Hepatocyte (in vitro differentiated cells): ENCODE measurements around the gene GRIK2. TPM values are rescaled to one million over a fixed set of nuclear protein-coding genes. Genes with fewer than 3 reads are reported as not detected.

Experiments used
- DNase-seq: peaks from one replicate; pipeline ENCODE4 v3.0.0-alpha.2; 2016; ENCODE audit warnings: low spot score
- H2AFZ ChIP-seq: fragments of 200-600 bp; sonication (generic); 2 replicates; pipeline ENCODE4 v1.6.0; 2016; ENCODE audit warnings: antibody characterized with exemption, mild to moderate bottlenecking
- H3K27ac ChIP-seq: fragments of 200-600 bp; sonication (generic); 2 replicates; pipeline ENCODE4 v1.5.1; 2016; ENCODE audit warnings: mild to moderate bottlenecking
- H3K27me3 ChIP-seq: fragments of 200-600 bp; sonication (generic); 2 replicates; pipeline ENCODE4 v1.6.1; 2016
- H3K36me3 ChIP-seq: fragments of 200-600 bp; sonication (generic); replicated peaks from 2 replicates; pipeline ENCODE4 v1.5.1; 2016; ENCODE audit warnings: low read depth; ENCODE audit not compliant: insufficient read depth
- H3K4me1 ChIP-seq: fragments of 200-600 bp; sonication (generic); 2 replicates; pipeline ENCODE4 v1.5.1; 2016; ENCODE audit warnings: mild to moderate bottlenecking, moderate library complexity; ENCODE audit not compliant: insufficient read depth
- H3K4me2 ChIP-seq: fragments of 200-600 bp; sonication (generic); 2 replicates; pipeline ENCODE4 v1.6.0; 2016
- H3K4me3 ChIP-seq: fragments of 200-600 bp; sonication (generic); 2 replicates; pipeline ENCODE4 v1.5.1; 2016; ENCODE audit warnings: mild to moderate bottlenecking
- H3K79me2 ChIP-seq: fragments of 200-600 bp; sonication (generic); 2 replicates; pipeline ENCODE4 v1.6.0; 2017; ENCODE audit warnings: mild to moderate bottlenecking
- H3K9me2 ChIP-seq: fragments of 200-600 bp; sonication (generic); replicated peaks from 2 replicates; pipeline ENCODE4 v1.6.0; 2017; ENCODE audit warnings: mild to moderate bottlenecking; ENCODE audit not compliant: insufficient read depth
- H3K9me3 ChIP-seq: fragments of 200-600 bp; sonication (generic); 2 replicates; pipeline ENCODE4 v1.5.1; 2016; ENCODE audit warnings: low read depth, mild to moderate bottlenecking
- H4K20me1 ChIP-seq: fragments of 200-600 bp; sonication (generic); 2 replicates; pipeline ENCODE4 v1.6.0; 2016; ENCODE audit warnings: mild to moderate bottlenecking; ENCODE audit not compliant: insufficient read depth, poor library complexity, severe bottlenecking
- CTCF ChIP-seq: fragments of 200-600 bp; sonication (generic); IDR thresholded peaks from 2 replicates; pipeline ENCODE4 v1.5.1; 2016; ENCODE audit warnings: antibody characterized with exemption, mild to moderate bottlenecking; ENCODE audit not compliant: poor library complexity
- EZH2 ChIP-seq: fragments of 200-600 bp; sonication (generic); IDR thresholded peaks from 2 replicates; pipeline ENCODE4 v1.6.1; 2016; ENCODE audit warnings: antibody characterized with exemption, mild to moderate bottlenecking, borderline replicate concordance
- EZH2phosphoT487 ChIP-seq: fragments of 200-600 bp; sonication (generic); IDR thresholded peaks from one replicate; pipeline ENCODE4 v1.6.1; 2018; ENCODE audit warnings: antibody characterized with exemption, mild to moderate bottlenecking, low read depth, moderate library complexity; ENCODE audit not compliant: unreplicated experiment, severe bottlenecking
- WGBS: methylation state at CpG from one replicate; pipeline ENCODE4 v1.1.6; 2016; ENCODE audit warnings: low lambda C conversion rate; ENCODE audit errors: missing lambda C conversion rate; 5-methylcytosine and 5-hydroxymethylcytosine counted together
- polyA plus RNA-seq: library from polyadenylated mRNA; unstranded; fragments of >200 nt; fragmentation: Nextera tagmentation; extraction: Ambion mirVana; gene quantifications from 2 replicates; pipeline ENCODE4 v1.2.1, GENCODE V29; 2016
- total RNA-seq: library from RNA; depleted of rRNA; stranded (reverse); fragments of >200 nt; gene quantifications from 2 replicates; pipeline ENCODE4 v1.2.3, GENCODE V29; 2014

Gene GRIK2
- total and polyA plus RNA-seq, 2 experiments from 2014 or later: 5.8 to 6.2 TPM

DNA sequence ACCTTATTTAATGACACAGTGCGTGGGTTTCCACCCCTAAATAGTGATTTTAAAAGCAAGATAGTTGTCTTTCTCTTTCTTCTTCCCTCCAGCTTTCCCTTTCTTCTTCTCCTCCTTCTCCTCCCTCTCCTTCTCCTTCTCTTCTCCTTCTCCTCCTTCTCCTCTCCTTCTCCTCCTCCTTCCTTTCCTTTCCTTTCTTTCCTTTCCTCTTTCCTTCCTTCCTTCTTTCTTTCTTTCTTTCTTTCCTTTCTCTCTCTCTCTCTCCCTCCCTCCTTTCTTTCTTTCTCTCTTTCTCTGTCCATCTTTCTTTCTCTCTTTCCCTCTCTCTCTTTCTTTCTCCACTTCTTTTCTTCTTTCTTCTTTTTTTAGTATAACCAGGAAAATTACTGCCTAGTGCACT lies 670.6 kb downstream of the GRIK2 start:
- Histone ChIP-seq H2AFZ (no peak overlapping the region), H3K79me2 (no peaks in the 10 kb centered on the region), H3K4me2 (no peak overlapping the region), H3K27me3 (no peaks in the 10 kb centered on the region), H3K4me1 (no peaks in the 10 kb centered on the region), H3K27ac (no peak overlapping the region), H3K9me2 (peaks cover 3% of the 10 kb centered on the region), H3K36me3 (no peaks in the 10 kb centered on the region), H3K4me3 (no peak overlapping the region), H4K20me1 (no peaks in the 10 kb centered on the region), H3K9me3 (no peaks in the 10 kb centered on the region)
- 81% methylated on average over 1 of the region's 1 CpG for WGBS
- TF ChIP-seq CTCF (no peak), EZH2phosphoT487 (no peak), EZH2 (no peak)
- no peak for DNase-seq

GRCh38 chr6:102066301-102066700 lies 672.8 kb downstream of the GRIK2 start:
- H3K9me3 ChIP-seq: no peaks in the 10 kb centered on the region
- H3K4me1 ChIP-seq: no peaks in the 10 kb centered on the region
- no peak for DNase-seq
- H3K9me2 ChIP-seq: peaks cover 3% of the 10 kb centered on the region
- H3K27me3 ChIP-seq: no peaks in the 10 kb centered on the region
- no peak overlapping the region for H2AFZ ChIP-seq
- no peak overlapping the region for H3K27ac ChIP-seq
- H3K79me2 ChIP-seq: no peaks in the 10 kb centered on the region
- H3K36me3 ChIP-seq: no peaks in the 10 kb centered on the region
- no peaks in the 10 kb centered on the region for H4K20me1 ChIP-seq
- no peak overlapping the region for H3K4me3 ChIP-seq
- H3K4me2 ChIP-seq: no peak overlapping the region
- WGBS: 74% methylated on average over 1 of the region's 1 CpG
- TF ChIP-seq CTCF (no peak), EZH2phosphoT487 (no peak), EZH2 (no peak)

DNA sequence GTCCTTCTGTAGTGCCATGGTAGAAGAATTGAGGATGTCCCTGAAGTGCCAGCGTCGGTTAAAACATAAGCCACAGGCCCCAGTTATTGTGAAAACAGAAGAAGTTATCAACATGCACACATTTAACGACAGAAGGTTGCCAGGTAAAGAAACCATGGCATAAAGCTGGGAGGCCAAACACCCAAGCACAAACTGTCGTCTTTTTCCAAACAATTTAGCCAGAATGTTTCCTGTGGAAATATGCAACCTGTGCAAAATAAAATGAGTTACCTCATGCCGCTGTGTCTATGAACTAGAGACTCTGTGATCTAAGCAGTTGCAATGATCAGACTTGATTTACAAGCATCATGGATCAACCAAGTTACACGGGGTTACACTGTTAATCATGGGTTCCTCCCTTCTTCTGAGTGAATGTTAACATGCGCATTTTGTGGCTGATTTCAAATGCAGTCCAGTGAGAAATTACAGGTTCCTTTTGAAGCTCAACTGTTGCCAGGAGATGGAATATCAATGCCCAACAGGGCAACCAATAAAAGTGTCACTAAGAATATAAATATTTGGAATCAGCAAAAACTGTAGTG lies 674.9 kb downstream of the GRIK2 start:
- Histone ChIP-seq H2AFZ (no peak overlapping the region), H3K79me2 (no peaks in the 10 kb centered on the region), H4K20me1 (no peaks in the 10 kb centered on the region), H3K4me1 (no peaks in the 10 kb centered on the region), H3K27me3 (no peaks in the 10 kb centered on the region), H3K9me3 (no peaks in the 10 kb centered on the region), H3K4me3 (no peak overlapping the region), H3K27ac (no peak overlapping the region), H3K9me2 (peaks cover 3% of the 10 kb centered on the region), H3K36me3 (no peaks in the 10 kb centered on the region), H3K4me2 (no peak overlapping the region)
- 63% methylated on average over 7 of the region's 7 CpGs for whole genome bisulfite sequencing
- DNase-seq: no peak
- TF ChIP-seq EZH2 (no peak), CTCF (no peak), EZH2phosphoT487 (no peak)

- TF ChIP-seq EZH2: no peak
- no peak for TF ChIP-seq EZH2phosphoT487
- TF ChIP-seq CTCF: no peak
Observed at GRCh38 chr6:102075539-102075938, 682.0 kb downstream of the GRIK2 start.

More at GRCh38 chr6:102075539-102075938, 682.0 kb downstream of the GRIK2 start:
- Histone ChIP-seq H3K27ac (peak overlapping the region; percentile 19), H2AFZ (no peak overlapping the region), H3K27me3 (no peaks in the 10 kb centered on the region), H3K36me3 (no peaks in the 10 kb centered on the region), H3K9me2 (no peaks in the 10 kb centered on the region), H3K4me1 (no peaks in the 10 kb centered on the region), H3K9me3 (no peaks in the 10 kb centered on the region), H3K4me2 (no peak overlapping the region), H3K4me3 (no peak overlapping the region), H4K20me1 (no peaks in the 10 kb centered on the region), H3K79me2 (no peaks in the 10 kb centered on the region)
- WGBS: 64% methylated on average over 2 of the region's 2 CpGs
- DNase-seq: peak; percentile 14
